22Rv1 (cell line): Measurements from ENCODE around the gene FAHD1.

Source experiments
- CTCF ChIP-seq: fragments of 450-650 bp; IDR thresholded peaks from 2 replicates; pipeline ENCODE4 v1.5.1; 2017; ENCODE audit warnings: mild to moderate bottlenecking
- ZFX ChIP-seq: fragments of 450-650 bp; IDR thresholded peaks from 2 replicates; pipeline ENCODE4 v1.6.1; 2017; ENCODE audit warnings: antibody characterized with exemption, borderline replicate concordance

GRCh38 chr16:1819611-1820010 lies 7.4 kb upstream of the FAHD1 start:
- TF ChIP-seq CTCF (no peak), ZFX (no peak)
